ENCODE data around the gene DENND4A. TPM values are rescaled to one million over a fixed set of nuclear protein-coding genes. Genes with fewer than 3 reads are reported as not detected.

DENND4A gene
- total RNA-seq: 10 to 100 TPM; 17.7 to 34.3 (median 25.4) TPM

DNA sequence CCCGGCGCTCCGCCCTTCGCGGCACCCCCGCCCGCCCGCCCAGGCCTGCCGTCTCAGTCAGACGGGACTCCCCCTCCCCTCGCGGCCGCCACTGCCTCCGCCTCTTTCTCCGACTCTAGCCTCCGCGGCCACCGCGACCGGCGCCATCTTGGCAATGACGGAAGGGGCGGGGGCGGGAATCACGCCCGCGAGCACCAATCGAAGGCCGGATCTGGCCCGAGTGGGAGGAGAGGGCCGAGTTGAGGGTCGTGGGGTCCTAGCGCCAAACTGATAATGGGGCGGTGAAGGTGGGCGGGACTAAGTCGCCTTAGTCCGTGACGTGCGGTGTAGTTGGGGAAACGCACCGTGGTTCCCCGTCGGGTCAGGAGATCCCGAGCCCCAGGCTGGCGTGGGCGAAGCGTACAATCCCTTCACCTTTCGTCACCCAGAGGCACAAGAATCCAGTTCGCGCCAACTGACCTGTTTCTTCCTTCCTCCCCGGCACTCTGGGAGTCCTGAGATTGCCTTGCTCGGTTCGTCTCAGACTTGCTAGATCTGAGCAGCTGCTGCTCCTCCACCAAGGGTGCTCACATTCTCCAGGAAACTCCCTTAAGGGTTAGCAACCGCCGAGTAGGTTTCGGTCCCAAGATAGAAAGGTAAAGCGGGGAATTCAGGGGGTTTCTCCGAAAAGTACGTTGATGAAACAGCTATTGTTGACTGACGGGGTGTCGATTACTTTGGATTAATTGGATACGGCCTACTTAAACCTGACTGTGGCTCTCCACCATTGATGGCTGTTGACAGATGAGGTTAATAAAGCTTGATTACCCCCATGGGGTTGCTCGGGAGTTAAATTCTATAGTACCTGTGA, at the start of gene DENND4A:
Gene DENND4A (minus strand): TSS at position 156 of the 850 bp plus-strand sequence. CDS start 35,843 bp downstream, outside the sequence.
- TF ChIP-seq POLR2A (IDR thresholded peaks at IDR 0.05; ENCODE audit: low read depth): peak; percentile 36
- no peak for TF ChIP-seq EP300 (IDR thresholded peaks at IDR 0.05)
- TF ChIP-seq, protein P1, sequence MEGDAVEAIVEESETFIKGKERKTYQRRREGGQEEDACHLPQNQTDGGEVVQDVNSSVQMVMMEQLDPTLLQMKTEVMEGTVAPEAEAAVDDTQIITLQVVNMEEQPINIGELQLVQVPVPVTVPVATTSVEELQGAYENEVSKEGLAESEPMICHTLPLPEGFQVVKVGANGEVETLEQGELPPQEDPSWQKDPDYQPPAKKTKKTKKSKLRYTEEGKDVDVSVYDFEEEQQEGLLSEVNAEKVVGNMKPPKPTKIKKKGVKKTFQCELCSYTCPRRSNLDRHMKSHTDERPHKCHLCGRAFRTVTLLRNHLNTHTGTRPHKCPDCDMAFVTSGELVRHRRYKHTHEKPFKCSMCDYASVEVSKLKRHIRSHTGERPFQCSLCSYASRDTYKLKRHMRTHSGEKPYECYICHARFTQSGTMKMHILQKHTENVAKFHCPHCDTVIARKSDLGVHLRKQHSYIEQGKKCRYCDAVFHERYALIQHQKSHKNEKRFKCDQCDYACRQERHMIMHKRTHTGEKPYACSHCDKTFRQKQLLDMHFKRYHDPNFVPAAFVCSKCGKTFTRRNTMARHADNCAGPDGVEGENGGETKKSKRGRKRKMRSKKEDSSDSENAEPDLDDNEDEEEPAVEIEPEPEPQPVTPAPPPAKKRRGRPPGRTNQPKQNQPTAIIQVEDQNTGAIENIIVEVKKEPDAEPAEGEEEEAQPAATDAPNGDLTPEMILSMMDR (IDR thresholded peaks at IDR 0.05): peak in 1 of 3 experiments; percentile 11
- peak; percentile 95 to 97 for TF ChIP-seq POLR2AphosphoS5 (IDR thresholded peaks at IDR 0.05)
- Histone ChIP-seq H3K4me1 (peaks cover 21 to 39% (median 35%) of the 10 kb centered on the region in 4 donors), H3K27ac (replicated peaks in 1 of 4) (peak within 1 kb of the TSS; percentile 98 to 100 (median 100)), H3K9me3 (no peaks in the 10 kb centered on the region), H3K4me3 (peak within 1 kb of the TSS; percentile 84 to 99 (median 96)), H3K27me3 (no peaks in the 10 kb centered on the region), H3K36me3 (no peaks in the 10 kb centered on the region)
- intact Hi-C loops (cut with DNase I): loop anchor here (2.0 kb wide), 1 partner anchor 76 kb away; the partner anchor contains the start of gene RAB11A
- 3% methylated on average over 40 of the region's 63 CpGs for WGBS
- peak; percentile 99 for DNase-seq (ENCODE audit: extremely low spot score)

DNA sequence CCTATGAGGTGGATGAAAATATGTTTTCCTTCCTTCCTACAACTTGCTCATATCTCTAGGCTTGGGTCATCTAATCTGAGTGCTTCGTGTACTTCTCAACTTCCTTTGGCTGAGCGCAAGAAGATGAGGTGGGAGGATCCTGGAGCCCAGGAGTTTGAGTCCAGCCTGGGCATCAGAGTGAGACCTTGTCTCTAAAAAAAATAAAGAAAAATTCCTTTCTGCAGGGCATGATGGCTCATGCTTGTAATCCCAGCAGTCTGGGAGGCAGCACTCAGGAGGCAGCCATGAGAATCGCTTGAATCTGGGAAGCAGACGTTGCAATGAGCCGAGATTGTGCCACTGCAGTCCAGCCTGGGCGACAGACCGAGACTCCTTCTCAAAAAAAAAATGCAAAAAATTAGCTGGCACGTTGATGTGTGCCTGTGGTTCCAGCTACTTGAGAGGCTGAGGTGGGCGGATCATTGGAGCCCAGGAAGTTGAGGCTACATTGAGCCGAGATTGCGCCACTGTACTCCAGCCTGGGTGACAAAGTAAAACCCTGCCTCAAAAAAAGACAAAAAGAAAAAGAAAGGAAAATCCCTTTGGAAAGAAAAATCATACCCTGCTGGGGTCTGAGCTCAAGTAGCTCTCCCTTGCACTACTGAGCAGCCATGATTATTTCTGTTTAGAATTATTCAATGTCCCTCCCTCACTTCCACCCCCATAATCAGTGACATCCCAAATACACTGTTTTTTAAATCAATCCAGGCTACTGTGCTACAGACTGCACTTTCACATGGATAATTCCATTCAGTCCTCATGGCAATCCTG, 49.2 kb upstream of the DENND4A start:
- H3K27me3 ChIP-seq: no peaks in the 10 kb centered on the region
- TF ChIP-seq, protein P1 (IDR thresholded peaks at IDR 0.05): no peak
- TF ChIP-seq EP300 (IDR thresholded peaks at IDR 0.05) (no peak), POLR2A (IDR thresholded peaks at IDR 0.05; ENCODE audit: low read depth) (no peak)
- intact Hi-C loops (cut with DNase I): no loop called here
- H3K9me3 ChIP-seq: no peaks in the 10 kb centered on the region
- 59% methylated on average over 11 of the region's 11 CpGs for WGBS
- no peak overlapping the region for H3K27ac ChIP-seq (replicated peaks in 1 of 4)
- no peaks in the 10 kb centered on the region for H3K4me1 ChIP-seq
- DNase-seq (ENCODE audit: extremely low spot score): no peak
- no peak overlapping the region for H3K4me3 ChIP-seq
- H3K36me3 ChIP-seq: no peaks in the 10 kb centered on the region

DNA sequence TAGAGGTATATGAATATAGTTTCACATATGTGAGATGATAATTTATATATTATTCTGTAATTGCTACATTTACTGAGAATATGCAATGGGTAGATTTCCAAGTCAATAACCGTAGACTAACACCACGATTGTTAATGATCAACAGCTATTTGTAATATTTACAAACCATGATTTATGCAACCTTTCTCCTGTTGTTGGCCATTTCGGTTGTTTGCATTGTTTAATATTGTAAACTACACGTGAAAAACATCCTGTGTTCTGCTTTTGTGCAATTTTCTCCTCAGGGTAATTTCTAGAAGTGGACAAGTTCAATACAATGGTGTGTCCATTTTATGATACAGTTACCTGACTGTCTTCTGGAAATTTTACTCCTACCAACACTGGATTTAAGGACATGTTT, 47.9 kb upstream of the DENND4A start:
- Histone ChIP-seq H3K9me3 (no peaks in the 10 kb centered on the region), H3K4me1 (no peaks in the 10 kb centered on the region), H3K36me3 (no peaks in the 10 kb centered on the region), H3K27me3 (no peaks in the 10 kb centered on the region), H3K4me3 (no peak overlapping the region), H3K27ac (replicated peaks in 1 of 4) (no peak overlapping the region)
- intact Hi-C loops (cut with DNase I): no loop called here
- DNase-seq (ENCODE audit: extremely low spot score): no peak
- TF ChIP-seq, protein P1 (IDR thresholded peaks at IDR 0.05): no peak
- WGBS: 90% methylated on average over 4 of the region's 4 CpGs

DNA sequence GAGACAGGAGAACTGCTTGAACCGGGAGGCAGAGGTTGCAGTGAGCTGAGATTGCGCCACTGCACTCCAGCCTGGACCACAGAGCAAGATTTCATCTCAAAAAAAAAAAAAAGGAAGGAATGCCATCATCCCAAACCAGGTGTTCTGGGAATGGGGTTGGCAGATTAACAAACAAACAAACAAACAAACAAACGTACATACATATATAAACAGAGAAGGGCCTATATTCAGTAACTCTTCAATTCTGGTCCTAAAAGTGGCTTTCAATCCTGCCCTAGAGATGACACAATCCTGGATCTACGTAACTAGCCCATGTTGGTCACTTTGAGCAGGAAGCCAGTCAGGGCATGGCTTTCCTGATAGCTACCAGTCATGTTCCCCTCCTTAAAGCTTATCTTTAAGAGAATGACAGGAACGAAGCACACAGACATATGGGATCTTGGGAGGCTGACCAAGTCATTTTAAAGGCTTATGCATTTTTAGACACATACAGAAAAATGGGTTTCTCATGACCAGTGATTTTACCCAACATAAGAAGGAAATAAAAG, 47.3 kb upstream of the DENND4A start:
- TF ChIP-seq, protein P1 (IDR thresholded peaks at IDR 0.05): no peak
- TF ChIP-seq POLR2AphosphoS5 (IDR thresholded peaks at IDR 0.05) (no peak), POLR2A (IDR thresholded peaks at IDR 0.05; ENCODE audit: low read depth) (no peak), EP300 (IDR thresholded peaks at IDR 0.05) (no peak)
- Histone ChIP-seq H3K9me3 (no peaks in the 10 kb centered on the region), H3K27me3 (no peaks in the 10 kb centered on the region), H3K27ac (replicated peaks in 1 of 4) (no peak overlapping the region), H3K4me3 (no peak overlapping the region), H3K4me1 (peaks cover 0 to under 1% (median under 1%) of the 10 kb centered on the region in 4 donors), H3K36me3 (no peaks in the 10 kb centered on the region)
- no peak for DNase-seq (ENCODE audit: extremely low spot score)
- intact Hi-C loops (cut with DNase I): no loop called here
- 80% methylated on average over 5 of the region's 5 CpGs for WGBS
